ENCODE data around the gene FIZ1.
A peak's percentile ranks its signal among the peaks of the same experiment; 100 is the strongest.

The FIZ1 gene

DNA sequence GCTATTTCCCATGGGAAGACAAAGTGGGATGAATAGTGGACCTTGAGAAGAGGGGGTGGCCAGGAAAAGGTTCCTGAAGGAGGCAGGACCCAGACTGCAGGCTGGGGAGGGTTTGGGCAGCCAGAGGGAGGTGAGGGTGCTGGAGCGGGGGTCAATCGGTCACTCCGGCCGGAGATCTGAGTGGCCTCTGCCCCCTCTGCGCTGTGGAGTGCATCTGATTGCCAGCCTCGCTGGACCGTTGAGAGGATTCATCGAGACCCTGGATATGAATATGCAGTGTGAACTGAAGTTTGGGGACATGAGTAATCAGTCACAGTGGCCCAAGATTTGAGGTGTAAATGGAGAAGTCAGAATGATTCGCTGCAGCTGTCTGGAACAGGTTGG lies 36.0 kb upstream of the FIZ1 start:
- no peak for DNase-seq

- peak; percentile 67 for DNase-seq
Measured at GRCh38 chr19:55633861-55634260, 34.5 kb upstream of the FIZ1 start.

DNA sequence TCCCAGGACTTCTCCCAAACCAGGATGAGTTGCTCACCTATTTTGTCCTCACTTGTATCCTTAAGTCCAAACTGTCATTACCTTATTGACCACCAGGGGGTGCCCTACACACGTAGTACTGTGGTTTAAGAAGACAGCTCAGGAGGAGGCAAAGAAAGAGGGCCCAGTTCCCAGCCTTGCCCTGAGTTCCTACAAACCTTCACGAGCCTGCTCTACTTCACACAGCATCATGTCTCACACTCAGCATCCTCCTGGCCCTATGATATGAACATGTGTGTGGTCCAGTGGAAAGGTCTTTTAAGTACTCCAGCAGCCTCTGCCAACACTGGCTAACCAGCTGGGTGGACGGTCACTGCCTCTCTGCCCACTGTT lies 33.1 kb upstream of the FIZ1 start:
- peak; percentile 98 for DNase-seq

- DNase-seq, result no peak
Measured at GRCh38 chr19:55626350-55626749, 27.0 kb upstream of the FIZ1 start.

GRCh38 chr19:55625004-55625326 lies 25.6 kb upstream of the FIZ1 start:
- DNase-seq, result no peak

DNA sequence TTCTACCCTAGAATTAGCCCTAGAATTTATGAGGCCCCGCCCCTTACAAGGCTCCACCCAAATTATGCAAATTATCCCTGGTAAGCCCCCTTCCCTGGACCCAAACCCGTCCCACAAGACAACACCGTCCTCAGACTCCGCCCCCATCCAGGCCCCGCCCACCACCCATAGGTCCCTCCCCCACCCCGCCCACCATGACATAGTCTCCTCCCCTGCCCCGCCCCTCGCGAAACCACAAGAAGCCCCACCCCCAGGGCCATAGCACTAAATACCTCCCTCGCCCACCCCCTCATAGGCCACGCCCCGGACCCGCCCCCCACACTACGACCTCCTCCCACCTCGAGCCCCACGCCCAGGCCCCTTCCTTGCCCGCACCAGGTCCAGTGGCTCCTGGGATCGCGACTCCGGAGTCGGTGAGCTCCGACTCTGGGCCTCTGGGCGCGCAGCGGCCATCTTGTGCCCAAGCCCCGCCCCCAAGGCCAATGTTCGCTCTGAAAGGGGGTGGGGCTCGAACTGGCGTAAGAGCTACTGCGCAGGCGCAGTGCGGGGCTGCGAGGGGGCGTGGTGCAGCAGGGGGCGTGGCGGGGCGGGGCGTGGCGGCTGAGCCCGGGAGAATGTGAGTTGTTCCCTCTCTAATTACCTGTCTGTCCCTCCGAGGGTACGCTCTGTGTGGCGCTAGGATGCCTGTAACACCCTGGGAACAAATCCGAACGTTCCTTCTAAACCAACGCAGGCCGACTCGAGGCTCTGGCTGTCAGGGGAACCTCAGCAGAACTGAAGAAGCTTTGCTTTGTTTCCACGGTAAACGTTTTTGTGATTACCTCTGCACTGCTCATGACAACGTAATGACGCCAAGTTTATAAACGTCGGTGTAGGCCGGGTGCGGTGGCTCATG lies 25.0 kb upstream of the FIZ1 start, which contains the start of gene ZNF784:
Gene ZNF784 (minus strand): TSS at position 458 of the 895 bp plus-strand sequence. CDS start 5 bp downstream, at position 453.
- DNase-seq, result peak; percentile 98

- DNase-seq, result no peak
Measured at GRCh38 chr19:55623561-55623960, 24.2 kb upstream of the FIZ1 start.

GRCh38 chr19:55623130-55623529 lies 23.8 kb upstream of the FIZ1 start:
- no peak for DNase-seq

GRCh38 chr19:55622242-55622969 lies 23.1 kb upstream of the FIZ1 start:
- no peak for DNase-seq

DNA sequence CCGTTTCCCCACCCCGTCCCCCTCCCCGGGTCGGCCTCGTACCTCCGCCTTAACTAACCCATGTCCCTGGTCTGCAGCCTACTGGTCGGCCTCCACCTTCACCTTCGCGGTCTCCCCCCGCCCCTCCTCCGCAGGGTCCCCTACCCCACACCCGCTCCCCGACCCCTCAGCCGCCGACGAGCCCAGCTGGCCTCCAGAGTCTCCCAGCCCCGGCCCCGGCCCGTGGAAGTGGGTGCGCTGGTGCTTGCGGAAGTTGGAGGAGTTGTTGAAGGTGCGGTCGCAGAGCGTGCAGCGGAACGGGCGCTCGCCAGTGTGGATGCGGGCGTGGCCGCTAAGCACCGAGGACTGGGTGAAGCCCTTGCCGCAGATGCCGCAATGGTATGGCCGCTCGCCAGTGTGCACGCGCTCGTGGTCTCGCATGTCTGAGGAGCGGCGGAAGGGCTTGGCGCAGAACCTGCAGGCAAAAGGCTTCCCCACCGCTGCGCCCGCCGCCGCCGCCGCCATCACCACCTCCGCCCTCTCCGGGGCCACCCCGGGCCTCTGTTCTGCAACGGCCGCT lies 22.4 kb upstream of the FIZ1 start:
- no peak for DNase-seq

DNA sequence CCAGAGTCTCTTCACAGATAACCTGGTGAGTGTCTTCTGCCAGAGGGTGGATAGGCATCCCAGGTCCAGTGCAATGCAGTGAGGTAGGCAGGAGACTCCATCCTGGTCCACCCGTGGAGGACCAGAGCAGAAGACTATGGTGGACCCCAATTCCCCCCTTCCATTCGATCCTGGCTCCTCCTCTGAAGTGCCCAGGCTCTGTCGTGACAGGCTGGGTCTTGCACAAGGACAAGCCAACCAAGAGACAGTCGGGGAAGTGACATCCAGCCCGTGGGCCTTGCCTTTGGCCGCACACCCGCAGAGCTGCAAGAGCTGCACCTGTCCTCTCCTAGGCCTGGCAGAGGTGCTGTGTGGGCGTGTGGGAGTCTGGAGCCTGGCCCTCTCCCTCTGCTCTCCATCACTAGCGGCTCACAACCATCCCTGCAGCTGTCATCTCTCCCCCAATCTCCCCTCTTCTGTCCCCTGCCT lies 21.9 kb upstream of the FIZ1 start:
- no peak for DNase-seq

DNA sequence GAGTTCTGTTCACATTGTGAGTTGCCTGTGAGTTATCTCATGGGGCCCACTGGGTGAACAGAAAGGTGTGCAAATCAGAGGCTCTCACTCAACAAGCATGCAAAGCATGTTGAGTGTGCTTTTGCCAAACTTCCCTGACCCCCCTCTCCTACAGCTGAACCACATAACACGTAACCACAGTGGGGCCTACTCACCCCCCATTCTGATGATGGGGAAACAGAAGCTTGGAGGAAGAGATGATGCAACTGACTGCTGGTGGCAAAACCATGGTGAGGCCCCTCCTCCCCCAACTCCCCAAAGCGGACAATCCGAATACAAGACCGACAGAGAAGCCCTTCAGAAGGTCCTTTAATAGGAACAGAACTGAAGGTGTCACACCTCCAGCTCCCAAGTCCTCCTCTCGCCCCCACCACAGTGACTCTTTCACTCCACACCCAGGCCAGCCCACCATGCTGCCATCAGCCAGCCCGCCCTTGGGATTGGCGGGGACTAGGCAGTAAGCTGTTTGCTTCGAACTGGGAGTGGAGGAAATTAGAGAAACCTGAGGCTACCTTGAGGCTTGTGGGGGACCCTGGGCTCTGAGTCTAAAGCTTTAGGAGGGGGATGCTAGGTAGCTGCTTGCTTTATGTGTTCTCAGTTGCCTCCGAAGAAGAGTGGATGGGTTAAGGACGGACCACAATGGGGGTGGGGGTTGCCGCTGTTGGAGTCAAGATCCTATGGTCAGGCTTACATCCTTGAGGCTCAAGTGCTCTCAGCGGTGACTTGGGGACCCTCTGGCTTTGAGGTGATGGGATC lies 21.3 kb upstream of the FIZ1 start:
- DNase-seq, result peak; percentile 77

DNA sequence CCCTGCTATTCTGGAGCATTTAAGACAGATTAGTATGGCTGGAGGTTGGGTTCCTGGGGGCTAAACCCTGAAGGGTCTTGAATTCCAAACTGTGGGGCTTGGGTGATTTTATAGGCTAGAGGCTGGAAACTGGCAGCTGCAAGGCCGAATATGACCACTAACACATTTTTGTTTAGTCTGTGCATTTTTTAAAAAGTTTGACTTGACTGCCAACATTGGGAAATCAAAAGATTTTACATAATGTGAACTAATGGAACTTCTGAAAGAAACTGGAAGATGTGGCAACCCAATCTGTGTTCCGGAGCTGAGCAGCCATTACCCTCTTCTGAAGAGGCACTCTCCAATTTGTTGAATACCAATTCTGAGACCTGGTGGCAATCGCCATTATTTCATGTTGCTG lies 20.0 kb upstream of the FIZ1 start:
- DNase-seq, result no peak

- DNase-seq, result no peak
Measured at GRCh38 chr19:55618426-55618825, 19.1 kb upstream of the FIZ1 start.

GRCh38 chr19:55617426-55617825 lies 18.1 kb upstream of the FIZ1 start:
- DNase-seq, result no peak

DNA sequence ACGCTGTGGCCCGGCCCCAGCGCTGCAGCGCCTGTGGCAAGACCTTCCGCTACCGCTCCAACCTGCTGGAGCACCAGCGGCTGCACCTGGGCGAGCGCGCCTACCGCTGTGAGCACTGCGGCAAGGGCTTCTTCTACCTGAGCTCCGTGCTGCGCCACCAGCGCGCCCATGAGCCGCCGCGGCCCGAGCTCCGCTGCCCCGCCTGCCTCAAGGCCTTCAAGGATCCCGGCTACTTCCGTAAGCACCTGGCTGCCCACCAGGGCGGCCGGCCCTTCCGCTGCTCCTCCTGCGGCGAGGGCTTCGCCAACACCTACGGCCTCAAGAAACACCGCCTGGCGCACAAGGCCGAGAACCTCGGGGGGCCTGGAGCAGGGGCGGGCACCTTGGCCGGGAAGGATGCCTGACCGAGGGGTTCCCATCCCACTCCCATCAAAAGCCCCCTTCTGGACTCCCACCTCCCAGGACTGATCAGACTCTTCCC lies 17.1 kb upstream of the FIZ1 start:
- DNase-seq, result no peak

DNA sequence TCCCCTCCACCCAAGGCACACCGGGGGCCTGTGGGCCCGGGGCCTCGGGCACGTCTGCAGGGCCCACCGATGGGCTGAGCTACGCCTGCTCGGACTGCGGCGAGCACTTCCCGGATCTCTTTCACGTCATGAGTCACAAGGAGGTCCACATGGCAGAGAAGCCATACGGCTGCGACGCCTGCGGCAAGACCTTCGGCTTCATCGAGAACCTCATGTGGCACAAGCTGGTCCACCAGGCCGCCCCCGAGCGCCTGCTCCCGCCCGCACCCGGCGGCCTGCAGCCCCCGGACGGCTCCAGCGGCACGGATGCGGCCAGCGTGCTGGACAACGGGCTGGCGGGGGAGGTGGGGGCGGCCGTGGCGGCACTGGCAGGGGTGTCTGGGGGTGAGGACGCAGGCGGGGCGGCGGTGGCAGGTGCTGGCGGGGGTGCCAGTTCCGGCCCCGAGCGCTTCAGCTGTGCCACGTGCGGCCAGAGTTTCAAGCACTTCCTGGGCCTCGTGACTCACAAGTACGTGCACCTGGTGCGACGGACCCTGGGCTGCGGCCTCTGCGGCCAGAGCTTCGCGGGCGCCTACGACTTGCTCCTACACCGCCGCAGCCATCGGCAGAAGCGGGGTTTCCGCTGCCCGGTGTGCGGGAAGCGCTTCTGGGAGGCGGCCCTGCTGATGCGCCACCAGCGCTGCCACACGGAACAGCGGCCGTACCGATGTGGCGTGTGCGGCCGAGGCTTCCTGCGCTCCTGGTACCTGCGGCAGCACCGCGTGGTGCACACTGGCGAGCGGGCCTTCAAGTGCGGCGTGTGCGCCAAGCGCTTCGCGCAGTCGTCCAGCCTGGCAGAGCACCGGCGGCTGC lies 16.5 kb upstream of the FIZ1 start:
- DNase-seq, result no peak

DNA sequence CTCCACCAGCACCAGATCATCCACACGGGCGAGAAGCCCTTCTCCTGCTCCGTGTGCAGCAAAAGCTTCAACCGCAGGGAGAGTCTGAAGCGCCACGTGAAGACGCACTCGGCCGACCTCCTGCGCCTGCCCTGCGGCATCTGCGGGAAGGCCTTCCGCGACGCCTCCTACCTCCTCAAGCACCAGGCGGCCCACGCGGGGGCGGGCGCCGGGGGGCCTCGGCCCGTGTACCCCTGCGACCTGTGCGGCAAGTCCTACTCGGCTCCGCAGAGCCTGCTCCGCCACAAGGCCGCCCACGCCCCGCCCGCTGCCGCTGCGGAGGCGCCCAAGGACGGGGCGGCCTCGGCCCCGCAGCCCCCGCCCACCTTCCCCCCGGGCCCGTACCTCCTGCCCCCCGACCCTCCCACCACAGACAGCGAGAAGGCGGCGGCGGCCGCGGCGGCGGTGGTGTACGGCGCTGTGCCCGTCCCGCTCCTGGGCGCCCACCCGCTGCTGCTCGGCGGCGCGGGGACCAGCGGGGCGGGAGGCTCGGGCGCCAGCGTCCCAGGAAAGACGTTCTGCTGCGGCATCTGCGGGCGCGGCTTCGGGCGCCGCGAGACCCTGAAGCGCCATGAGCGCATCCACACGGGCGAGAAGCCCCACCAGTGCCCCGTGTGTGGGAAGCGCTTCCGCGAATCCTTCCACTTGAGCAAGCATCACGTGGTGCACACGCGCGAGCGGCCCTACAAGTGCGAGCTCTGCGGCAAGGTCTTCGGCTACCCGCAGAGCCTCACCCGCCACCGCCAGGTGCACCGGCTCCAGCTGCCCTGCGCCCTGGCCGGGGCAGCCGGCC lies 15.6 kb upstream of the FIZ1 start:
- no peak for DNase-seq

DNA sequence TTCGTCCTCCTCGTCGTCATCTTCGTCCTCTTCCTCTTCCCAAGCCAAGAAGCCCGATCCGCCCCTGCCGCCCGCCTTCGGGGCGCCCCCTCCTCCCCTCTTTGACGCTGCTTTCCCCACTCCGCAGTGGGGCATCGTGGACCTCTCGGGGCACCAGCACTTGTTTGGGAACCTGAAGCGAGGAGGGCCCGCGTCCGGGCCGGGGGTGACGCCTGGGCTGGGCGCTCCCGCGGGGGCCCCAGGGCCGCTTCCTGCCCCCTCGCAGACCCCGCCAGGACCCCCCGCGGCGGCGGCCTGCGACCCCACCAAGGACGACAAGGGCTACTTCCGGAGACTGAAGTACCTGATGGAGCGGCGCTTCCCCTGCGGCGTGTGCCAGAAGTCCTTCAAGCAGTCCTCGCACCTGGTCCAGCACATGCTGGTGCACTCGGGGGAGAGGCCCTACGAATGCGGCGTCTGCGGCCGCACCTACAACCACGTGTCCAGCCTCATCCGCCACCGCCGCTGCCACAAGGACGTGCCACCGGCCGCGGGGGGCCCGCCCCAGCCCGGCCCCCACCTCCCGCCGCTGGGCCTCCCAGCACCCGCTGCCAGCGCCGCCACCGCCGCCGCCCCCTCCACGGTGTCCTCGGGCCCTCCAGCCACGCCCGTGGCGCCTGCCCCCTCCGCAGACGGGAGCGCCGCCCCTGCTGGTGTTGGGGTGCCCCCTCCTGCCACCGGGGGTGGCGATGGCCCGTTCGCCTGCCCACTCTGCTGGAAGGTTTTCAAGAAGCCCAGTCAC lies 14.8 kb upstream of the FIZ1 start:
- DNase-seq, result no peak

DNA sequence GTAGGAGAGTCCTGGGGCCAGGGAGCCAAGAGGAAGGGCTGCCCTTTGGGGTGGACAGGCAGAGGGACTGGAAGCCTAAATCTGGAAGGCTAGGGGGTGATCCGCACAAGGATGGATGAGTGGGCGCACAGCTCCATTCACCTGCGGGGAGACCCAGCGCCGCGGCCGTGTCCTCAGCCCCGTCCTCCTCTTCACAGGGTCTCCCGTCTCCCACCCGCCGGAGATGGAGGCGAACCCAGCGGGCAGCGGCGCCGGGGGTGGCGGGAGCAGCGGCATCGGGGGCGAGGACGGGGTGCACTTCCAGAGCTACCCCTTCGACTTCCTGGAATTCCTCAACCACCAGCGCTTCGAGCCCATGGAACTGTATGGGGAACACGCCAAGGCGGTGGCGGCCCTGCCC lies 14.1 kb upstream of the FIZ1 start:
- no peak for DNase-seq

Data from hematopoietic multipotent progenitor cell treated with erythropoietin and hydrocortisone succinate and interleukin-3 and kit ligand, for 6 days (in vitro differentiated cells).